SK-N-MC (cell line): ENCODE data around the gene PSPN.

ENCODE experiments used
- DNase-seq: peaks from one replicate; pipeline ENCODE4 v3.0.0-alpha.2; 2011; ENCODE audit warnings: low read depth, low spot score
- H3K27ac ChIP-seq: fragments of 200-600 bp; sonication (generic); 2 replicates; pipeline ENCODE4 v1.5.1; 2016; ENCODE audit warnings: mixed run types
- H3K36me3 ChIP-seq: fragments of 200-600 bp; sonication (generic); 2 replicates; pipeline ENCODE4 v1.6.1; 2017; ENCODE audit warnings: antibody characterized with exemption, low read length, mixed read lengths; ENCODE audit not compliant: insufficient read depth
- H3K4me3 ChIP-seq: fragments of 200-600 bp; sonication (generic); 2 replicates; pipeline ENCODE4 v1.5.1; 2016
- H3K9ac ChIP-seq: fragments of 200-600 bp; sonication (generic); 2 replicates; pipeline ENCODE4 v1.8.0; 2017; ENCODE audit warnings: mixed run types, mixed read lengths; ENCODE audit not compliant: insufficient read length
- H3K9me3 ChIP-seq: fragments of 200-600 bp; sonication (generic); 2 replicates; pipeline ENCODE4 v1.6.1; 2017; ENCODE audit warnings: low read depth, mild to moderate bottlenecking, antibody characterized with exemption, low read length, moderate library complexity, mixed read lengths
- EZH2 ChIP-seq: fragments of 200-600 bp; sonication (generic); IDR thresholded peaks from one replicate; pipeline ENCODE4 v1.6.1; 2017; ENCODE audit warnings: antibody characterized with exemption
- FOXP2 ChIP-seq: optimal IDR thresholded peaks from 2 replicates; pipeline ENCODE3; 2011; ENCODE audit warnings: mild to moderate bottlenecking, moderate library complexity; ENCODE audit not compliant: insufficient read depth; ENCODE audit errors: extremely low read length, control extremely low read depth
- POLR2AphosphoS5 ChIP-seq: IDR thresholded peaks from 2 replicates; pipeline ENCODE4 v1.6.1; 2012; ENCODE audit warnings: mild to moderate bottlenecking, low read depth, low read length, borderline replicate concordance

PSPN gene

GRCh38 chr19:6326815-6327214 is 48.9 kb downstream of the PSPN start:
- no peak for TF ChIP-seq POLR2AphosphoS5
- TF ChIP-seq FOXP2, result no peak
- no peak for TF ChIP-seq EZH2
- Histone ChIP-seq H3K36me3 (no peaks in the 10 kb centered on the region), H3K9me3 (no peaks in the 10 kb centered on the region), H3K9ac (no peak overlapping the region), H3K27ac (no peak overlapping the region), H3K4me3 (no peak overlapping the region)
- DNase-seq, result no peak

- TF ChIP-seq EZH2 (no peak), POLR2AphosphoS5 (no peak), FOXP2 (no peak)
- H3K27ac ChIP-seq, result no peak overlapping the region
- H3K9me3 ChIP-seq, result no peaks in the 10 kb centered on the region
- H3K4me3 ChIP-seq, result no peak overlapping the region
- DNase-seq, result no peak
- H3K36me3 ChIP-seq, result no peaks in the 10 kb centered on the region
- H3K9ac ChIP-seq, result no peak overlapping the region
These were observed 50.1 kb downstream of the PSPN start for GRCh38 chr19:6325614-6326013.
